Fibroblast of skin of scalp (primary cell): ENCODE data around the gene CYP2W1.

Experiments used
- DNase-seq: peaks from one replicate; pipeline ENCODE4 v3.0.0-alpha.2; 2013

Gene CYP2W1

DNA sequence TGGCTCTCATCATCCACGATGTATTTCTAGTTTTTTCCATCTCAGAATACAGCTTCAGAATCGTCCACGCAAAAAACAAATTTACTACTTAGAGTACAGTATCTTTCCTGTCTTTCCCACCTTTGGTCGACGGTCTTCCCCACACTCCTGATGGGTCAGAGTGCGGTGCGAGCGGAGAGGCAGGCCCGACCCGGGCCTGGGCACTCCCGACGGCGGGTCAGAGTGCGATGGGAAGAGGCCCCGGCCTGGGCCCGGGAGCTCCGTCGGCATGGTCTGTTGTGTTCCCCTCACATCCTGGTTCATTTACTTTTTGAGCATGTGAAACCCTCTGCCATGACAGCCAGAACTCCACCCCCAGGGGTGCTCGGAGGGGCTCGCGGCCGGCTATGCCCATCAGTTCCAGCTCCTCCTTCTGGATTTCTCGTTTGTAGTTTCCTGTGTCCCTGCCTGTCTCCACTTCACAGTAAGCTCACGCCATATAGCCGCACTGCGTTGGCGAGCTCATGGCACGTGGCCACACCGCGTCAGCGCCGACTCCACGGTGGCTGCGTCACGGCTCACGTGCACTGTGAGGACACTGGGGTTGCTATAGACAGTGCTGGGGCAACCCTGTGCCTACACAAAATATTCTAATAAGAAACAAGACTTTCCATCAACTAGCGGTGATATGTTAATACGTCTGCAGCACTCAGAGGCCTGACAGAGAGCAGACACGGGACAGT, 15.5 kb upstream of the CYP2W1 start:
- DNase-seq, result no peak

DNA sequence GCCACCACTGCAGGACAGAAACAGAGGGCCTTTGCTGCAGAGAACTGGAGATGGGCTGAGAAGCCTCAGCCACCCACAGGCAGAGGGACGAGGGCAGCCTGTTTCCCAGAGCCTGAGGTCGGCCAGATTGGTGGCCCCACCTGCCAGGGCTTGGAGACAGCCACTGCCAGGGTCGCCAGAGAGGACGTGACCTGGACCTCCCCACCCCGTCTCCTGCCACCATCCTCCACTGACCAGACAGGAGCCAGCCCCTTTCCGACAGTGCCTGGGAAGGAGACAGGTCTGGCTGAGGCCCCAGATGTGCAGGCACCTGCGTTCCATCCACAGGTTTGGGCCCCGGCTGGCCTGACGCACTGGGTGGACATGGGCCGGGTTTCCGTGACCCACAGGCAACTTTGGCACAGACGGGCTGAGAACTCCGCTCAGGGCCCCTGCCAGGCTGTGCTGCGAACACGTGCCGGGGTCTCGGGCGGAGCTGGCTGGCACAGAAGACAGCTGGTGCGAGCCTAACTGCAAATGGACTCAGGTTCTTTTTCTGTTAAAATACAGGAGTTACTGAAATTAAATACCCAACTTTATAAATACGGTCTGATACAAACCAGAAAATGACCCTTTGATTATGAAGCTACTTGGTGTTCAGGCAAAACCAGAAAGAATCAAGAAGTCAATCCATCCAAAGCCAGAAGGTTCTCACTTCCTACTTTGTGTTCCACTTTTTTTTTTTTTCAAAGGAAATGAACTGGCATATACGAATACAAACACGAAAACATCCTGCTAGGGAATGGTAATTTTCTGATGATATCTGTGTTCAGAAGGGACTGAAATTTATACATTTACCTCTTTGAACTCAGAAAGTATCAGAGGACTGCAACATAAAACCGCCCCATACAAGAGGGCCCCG, 14.5 kb upstream of the CYP2W1 start:
- no peak for DNase-seq

DNA sequence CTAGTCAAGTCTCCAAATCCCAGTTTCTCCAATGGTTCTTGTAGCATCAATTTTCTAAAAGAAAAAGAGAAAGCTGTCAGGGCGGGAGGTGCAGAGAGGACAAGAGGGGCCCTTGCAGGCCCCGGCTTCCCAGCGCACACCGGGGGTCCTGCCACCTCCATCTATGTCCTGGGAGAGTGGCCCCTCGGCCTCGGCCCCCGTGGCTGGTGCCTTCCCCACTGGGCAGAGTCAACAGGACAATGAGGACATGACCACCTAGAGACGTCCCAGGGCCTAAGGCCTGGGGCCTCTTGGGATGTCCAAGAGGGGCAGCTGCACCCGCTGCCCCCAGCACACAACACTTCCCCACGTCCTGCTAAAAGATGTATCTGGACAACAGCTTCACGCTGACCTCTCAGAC, 13.6 kb upstream of the CYP2W1 start:
- DNase-seq, result no peak

DNA sequence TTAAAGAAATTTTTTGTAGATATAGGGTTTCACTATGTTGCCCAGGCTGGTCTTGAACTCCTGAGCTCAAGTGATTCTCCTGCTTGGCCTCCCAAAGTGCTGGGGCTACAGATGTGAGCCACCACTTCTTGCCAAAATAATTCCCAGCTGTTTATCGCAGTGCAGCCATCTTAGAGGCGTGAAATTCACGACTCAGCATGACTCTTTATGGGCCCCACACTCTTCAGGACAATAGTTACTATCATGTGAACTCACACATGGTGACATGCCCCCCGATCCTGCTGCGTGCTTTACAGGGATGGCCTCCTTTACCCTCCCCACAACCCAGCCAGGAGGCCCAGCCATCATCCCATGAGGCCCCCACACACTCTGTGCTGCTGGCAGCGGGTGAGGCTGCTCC, 12.2 kb upstream of the CYP2W1 start:
- no peak for DNase-seq

DNA sequence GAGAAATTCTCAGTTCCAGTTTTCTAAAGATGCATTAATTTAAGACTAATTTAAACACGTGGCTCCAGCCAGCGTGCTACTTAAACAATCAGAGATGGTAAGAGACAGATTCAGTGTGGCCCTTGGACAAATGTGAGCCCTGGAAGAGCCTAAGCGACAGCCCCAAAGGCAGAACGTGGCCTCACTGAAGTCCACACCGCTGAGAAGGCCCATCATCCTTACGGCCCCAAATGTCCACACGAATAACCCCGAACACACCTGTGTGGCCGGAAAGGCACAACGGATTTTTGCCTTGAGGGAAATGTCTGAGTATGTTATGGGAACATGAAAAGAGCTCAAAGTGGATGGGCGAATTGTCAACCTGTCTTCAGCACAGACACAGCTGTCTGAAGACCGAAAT, 10.9 kb upstream of the CYP2W1 start:
- no peak for DNase-seq

DNA sequence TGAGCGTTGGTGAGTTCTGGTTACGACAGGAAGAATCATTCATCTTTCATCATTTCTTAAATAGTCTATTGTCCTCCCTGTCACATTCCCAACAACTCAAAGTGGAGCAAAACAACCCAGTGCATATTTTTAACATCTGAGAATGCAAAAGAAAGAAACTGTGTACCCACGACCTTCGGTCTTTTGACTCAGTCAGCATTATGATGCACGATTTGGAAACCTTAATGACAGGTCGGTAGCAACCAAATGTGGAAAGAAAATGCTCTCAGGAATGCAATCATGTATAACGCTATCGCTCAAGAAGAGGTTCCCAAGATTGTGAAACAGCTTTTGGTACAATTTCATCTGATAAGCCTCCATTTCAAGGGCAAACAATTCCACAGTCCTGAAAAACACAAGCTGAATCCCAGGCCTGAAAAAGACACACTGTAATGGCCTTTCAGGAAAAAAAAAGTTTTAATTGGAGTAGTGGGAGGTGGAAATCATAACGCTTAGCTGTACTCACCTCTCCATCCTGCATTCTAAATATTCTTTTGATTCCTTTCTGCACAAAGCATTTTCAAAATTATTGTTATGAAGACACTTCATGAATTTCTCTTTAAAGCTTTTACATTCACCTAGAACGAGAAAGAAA, 10.2 kb upstream of the CYP2W1 start:
- no peak for DNase-seq

DNA sequence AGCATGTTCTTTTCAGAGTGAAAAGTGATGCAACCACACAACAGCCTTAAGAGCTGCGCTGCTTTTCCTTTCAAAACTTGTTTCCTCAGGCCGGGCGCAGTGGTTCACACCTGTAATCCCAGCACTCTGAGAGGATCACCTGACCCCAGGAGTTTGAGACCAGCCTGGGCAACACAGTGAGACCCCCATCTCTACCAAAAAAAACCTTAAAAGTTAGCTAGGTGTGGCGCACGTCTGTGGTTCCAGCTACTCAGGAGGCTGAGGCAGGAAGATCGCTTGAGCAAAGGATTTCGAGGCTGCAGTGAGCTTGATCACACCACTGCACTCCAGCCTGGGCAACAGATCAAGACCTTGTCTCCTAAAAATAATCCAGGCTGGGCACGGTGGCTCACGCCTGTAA, 9.7 kb upstream of the CYP2W1 start:
- DNase-seq, result no peak

DNA sequence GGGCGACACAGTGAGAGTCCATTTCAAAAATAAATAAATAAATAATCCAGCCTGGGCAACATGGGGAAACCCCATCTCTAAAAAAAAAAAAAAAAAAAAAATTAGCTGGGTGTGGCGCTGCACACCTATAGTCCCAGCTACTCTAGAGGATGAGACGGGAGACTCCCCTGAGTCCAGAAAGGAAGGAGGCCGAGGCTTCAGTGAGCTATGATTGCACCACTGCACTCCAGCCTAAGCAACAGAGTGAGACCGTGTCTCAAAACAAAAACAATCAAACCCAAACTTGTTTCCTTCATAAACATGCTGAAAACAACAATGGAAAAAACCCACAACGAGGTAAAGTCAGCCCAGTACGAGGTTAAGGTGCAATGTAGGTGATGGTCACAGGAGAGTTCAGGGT, 8.8 kb upstream of the CYP2W1 start:
- DNase-seq, result no peak

DNA sequence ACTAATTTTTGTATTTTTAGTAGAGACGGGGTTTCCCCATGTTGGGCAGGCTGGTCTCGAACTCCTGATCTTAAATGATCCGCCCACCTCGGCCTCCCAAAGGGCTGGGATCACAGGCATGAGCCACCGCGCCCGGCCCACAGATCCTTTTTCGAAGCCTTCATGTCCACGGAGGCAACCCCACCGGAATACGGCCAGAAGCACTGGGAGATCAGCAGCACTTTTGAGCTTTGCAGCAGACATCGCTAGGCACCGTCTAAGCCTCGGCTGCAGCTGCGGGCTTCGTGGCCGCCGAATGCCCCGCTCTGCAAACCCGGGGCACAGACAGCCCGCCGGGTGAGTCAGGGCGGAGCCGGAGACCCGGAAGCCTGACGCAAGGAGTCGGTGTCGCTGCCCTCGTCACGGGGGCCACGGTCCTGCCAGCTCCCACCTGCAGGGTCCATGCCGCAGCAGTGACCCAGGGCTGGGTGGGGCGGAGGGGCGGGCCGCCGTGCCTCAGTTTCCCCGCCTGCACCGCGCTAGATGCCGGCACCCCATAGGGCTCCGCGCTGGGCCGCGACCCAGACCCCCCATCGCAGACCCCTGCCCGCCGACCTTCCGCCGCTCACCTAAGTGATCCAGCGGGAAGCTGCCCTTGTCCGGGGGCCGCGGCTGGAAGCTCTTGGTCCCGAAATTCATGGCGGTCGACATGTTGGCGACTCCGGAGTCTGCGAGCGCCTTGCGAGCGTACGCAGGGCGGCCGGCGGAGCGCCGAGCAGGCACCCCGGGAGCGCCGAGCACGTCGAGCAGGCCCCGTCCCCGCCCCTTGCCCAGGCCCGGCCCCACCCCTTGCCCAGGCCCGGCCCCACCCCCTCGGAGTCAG, 7.9 kb upstream of the CYP2W1 start, which contains the start of gene COX19:
Gene COX19 (minus strand): TSS at position 730 of the 862 bp plus-strand sequence. CDS start 40 bp downstream, at position 690.
- peak; percentile 91 for DNase-seq

DNA sequence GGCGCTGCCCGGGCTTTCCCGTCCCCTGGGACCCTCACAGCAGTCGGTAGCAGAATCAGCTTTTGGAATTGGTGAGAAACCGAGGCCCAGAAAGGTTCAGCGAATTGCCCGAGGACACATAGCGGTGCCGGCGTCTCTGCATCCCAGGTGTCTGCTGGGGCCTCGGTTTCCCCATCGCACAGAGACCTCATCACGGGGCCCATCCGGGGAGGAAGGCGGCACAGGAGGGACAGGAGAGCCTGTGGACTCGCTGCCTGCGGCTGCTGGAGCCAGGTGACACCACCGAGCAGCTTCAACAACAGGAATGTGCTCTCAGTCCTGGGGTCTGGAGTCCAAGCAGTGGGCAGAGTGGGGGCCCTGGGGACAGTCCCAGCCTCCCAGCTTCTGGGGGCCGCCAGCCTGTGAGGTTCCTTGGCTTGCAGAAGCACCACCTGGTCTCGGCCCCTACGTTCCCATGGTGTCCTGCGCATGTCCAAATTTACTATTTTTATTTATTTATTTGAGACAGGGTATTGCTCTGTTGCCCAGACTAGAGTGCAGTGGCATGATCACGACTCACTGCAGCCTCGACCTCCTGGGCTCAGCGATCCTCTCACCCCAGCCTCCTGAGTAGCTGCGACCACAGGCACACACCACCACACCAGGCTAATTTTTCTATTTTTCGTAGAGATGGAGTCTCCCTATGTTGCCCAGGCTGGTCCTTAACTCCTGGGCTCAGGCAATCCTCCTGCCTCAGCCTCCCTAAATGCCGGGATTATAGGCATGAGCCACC, 7.1 kb upstream of the CYP2W1 start:
- no peak for DNase-seq

DNA sequence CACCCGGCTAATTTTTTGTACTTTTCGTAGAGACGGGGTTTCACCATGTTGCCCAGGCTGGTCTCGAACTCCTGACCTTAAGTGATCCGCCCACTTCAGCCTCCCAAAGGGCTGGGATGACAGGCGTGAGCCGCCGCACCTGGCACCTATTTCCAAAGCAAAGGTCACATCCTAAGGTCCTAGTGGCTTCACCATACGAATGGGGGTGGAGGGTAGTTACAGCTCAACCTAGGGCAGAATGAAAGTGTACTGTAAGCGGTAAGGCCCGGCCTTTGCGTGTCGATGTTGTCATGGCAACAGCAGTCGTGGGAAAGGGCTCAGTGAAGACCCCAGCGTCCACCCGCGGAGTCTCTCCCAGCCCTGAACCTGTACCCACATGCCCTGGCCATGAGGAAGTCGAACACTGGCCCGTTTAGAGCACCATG, 6.1 kb upstream of the CYP2W1 start:
- DNase-seq, result no peak

DNA sequence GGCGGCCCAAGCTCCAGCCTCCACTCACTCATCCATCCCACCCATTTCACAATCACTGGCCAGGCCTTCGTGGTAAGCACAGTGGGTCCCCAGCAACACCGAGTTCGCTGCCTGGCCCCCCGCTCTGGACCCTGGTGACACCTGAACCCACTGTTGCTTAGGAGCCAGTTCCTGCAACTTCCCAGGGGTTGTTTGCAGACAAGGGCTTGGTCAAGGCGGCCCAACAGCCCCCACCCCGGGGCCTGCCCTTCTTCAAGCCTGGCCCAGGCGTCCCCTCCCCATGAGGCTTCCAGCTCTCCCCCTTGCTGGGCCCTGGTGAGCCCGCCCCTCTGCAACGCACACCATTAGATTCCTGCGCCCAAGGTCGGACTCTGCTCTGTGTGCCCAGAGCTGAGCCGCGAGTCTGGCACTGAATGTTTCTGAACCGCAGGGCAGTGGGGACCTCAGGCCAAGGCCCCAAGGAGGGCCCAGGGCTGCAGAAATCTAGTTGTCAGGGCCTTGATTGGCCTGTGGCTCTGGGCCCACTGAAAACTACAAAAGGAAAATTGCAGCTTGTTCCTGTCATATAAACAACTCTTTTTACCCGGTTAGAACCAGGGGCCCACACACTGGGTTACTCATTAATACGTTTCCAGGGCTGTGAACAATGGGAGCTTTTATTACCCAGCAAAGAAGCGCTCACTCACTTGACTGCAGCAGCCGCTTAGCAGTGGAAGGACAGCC, 5.5 kb upstream of the CYP2W1 start:
- no peak for DNase-seq

DNA sequence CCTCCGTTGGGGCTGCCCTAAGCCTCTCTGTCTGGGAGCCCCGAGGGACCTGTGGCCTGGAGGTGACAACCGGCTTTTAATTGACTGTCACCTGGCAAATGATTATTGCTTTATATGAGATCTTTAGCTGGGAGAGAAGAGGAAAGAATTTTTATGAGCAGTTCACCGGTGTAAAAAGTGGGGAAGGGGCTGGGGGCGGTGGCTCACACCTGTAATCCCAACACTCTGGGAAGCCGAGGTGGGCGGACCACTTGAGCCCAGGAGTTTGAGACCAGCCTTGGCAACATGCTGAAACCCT, 5.0 kb upstream of the CYP2W1 start:
- DNase-seq, result no peak

DNA sequence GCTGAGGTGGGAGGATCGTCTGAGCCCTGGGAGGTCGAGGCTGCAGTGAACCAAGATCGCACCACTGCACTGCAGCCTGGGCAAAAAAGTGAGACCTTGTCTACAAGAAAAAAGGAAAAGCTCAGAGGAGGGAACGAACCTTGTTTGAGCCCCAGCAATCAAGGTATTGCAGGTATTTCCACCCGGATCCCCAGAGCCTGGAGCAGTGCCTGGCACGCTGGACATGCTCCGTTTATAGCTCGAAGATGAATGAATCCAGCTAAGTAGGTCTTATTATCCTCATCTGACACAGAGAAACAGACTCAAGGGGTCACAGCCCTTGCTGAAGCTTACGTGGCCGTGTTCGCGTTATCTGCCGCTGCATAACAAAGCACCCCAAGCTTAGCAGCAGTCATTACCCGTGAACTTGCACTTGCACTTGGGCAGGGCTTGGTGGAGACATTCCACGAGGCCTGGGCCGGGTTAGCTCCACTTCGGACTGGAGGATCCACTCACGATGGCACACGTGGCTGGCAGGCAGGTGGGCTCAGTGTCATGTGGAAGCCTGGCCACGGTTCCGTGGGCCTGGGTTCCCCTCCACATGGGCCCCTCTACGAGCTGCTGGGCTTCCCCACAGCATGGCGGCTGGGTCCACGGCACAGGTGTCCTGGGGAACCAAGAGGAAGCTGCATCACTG, 4.4 kb upstream of the CYP2W1 start:
- no peak for DNase-seq

DNA sequence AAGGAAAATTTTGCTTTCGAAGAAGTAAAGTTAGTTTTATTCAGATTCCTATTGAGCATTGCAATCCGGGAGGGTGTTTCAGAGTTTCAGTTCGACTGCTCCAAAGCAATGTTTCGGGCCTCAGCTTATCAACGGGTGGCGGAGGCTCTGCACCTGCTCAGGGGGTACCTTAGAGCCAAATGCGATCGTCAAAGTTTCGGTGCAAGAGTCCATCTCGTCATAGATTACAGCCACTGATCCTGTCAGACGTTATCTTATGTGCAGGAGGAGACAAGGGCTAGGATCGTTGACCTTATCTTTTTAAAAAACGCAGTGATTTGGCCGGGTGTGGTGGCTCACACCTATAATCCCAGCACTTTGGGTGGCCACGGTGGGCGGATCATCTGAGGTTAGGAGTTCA, 3.8 kb upstream of the CYP2W1 start:
- DNase-seq, result no peak

DNA sequence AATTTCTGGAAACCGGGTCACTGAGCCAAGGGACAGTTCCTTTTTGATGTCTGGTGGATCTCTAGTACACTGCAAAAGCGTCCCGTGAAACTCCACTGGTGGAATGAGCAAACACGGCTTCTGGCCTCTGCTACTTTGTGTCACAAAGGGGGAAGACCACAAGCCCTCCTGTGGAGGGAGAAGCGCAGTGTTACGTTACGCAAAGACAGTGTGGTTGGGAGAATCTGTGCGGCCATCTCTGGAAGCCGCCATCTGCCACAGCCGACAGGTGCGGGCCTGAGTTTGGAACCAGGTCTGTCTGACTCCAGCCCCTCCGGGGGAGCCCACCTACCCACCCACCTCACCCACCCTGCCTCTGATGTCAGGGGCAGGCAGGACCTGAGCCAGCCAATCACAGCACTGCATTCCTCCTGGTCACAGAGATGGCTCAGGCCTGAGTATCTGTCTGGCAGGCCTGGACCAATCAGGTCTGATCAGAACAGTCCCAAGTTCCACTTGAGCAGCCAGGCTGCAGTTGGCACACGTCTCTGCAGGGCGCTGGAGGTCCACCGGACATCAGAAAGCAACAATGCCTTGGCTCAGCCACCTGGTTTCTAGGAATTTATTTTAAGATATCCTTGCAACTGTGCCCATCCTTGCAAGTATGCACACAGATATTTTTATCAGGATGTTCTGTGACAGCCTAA, 3.0 kb upstream of the CYP2W1 start:
- no peak for DNase-seq

DNA sequence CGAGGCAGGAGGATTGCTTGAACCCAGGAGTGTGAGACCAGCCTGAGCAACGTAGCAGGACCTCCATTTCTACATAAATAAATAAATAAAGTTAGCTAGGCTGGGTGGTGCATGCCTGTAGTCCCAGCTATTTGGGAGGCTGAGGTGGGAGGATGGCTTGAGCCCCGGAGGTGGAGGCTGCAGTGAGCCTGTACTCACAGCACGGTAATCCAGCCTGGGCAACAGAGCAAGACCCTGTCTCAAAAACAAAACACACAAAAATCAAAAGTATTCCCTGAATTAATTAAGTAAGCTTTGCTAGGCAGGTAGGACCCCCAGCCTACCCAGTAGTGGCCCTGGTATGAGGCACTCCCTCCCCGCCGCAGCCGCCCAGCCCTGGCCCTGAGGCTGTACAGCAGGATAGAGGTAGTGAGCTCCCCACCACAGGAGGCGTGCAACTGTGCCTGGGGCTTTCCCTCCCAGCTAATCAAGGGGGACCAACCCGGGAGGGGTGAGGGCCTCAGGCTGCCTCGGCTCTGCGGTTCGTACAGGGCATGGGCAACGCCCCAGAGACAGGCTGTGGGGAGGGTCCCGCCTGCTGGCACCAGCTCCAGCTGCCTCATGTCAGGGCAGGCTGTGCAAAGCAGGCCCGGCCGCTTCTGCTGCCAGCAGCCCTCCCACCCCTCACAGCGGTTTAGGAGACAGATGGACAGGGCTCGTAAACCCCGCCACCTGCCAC, 1.0 kb upstream of the CYP2W1 start:
- DNase-seq, result no peak

DNA sequence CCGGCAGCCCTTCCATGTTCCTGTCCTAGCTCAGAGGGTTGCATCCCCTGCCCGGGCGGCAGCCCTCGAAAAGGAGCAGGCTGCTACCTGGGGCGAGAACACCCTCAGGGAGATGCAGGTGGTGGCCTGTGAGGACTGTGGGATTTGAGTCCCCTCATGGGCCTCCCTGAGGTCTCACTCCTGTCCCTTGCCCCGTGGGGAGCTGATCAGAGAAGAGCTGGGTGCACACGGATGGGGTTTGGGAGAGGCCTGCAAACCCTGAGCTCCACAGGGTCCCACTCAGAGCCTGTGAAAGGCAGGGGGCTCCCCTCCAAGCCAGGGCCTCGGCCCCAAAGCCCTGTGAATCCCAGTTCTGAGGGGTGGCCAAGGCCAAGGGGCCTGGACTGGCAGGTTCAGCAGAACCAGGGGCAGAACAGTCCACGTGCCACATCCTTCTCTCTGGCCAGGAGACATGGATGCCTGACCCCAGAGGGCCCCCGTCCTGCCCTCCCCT, 424 bp upstream of the CYP2W1 start:
- no peak for DNase-seq

DNA sequence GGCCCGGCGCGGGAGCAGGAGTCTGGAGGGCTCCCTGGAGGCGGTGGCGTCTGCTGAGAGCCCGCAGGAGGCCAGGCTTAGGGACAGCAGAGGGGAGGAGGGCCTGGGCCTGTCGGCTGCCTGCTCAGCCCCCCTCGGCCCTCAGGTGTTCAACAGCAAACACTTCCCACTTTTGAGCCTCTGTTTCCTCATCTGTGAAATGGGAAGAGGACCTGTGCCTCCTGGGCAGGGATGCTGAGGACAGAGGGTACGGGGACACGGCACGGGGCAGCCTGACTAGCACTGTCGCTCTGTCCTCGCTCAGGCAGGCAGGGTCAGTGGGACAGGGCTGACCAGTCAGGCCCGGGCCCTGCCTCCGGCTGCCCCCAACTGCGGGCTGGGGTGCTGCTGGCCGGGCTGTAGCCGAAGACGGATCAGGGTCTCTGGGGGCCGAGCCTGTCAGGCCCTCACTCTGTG, 663 bp downstream of the CYP2W1 start:
- no peak for DNase-seq
